Stomach (tissue), 9 donors: ENCODE results near the gene EHBP1L1. TPM values are rescaled to one million over a fixed set of nuclear protein-coding genes. Genes with fewer than 3 reads are reported as not detected.
A peak's percentile ranks its signal among the peaks of the same experiment; 100 is the strongest.

Source experiments
- DNase-seq, 2 donors: peaks; one replicate each; pipeline versions ENCODE4 v3.0.0 to v3.0.0-alpha.2; 2013 to 2019
- H3K27ac ChIP-seq, 5 donors: fragments of 200-600 bp in 4 of 5; sonication (generic) in 4 of 5; one replicate each; pipeline ENCODE4 v1.5.1; 2013 to 2019; ENCODE audit warnings: mild to moderate bottlenecking in 1 of 5, moderate library complexity in 1 of 5
- H3K27me3 ChIP-seq, 3 donors: fragments of 200-600 bp; sonication (generic); one replicate each; pipeline ENCODE4 v1.5.1; 2017 to 2019; ENCODE audit warnings: mixed run types in 1 of 3
- H3K36me3 ChIP-seq, 4 donors: fragments of 200-600 bp; sonication (generic); 1 replicate in 3 of 4; 2 replicates in 1 of 4; pipeline ENCODE4 v1.5.1; 2016 to 2019
- H3K4me1 ChIP-seq, 4 donors: fragments of 200-600 bp; sonication (generic); one replicate each; pipeline ENCODE4 v1.5.1; 2016 to 2019
- H3K4me3 ChIP-seq, 4 donors: fragments of 200-600 bp; sonication (generic) in 3 of 4; one replicate each; pipeline ENCODE4 v1.5.1; 2016 to 2019; ENCODE audit warnings: mild to moderate bottlenecking in 1 of 4
- H3K9me3 ChIP-seq, 4 donors: fragments of 200-600 bp; sonication (generic); one replicate each; pipeline ENCODE4 v1.5.1; 2016 to 2019
- CTCF ChIP-seq, 7 experiments: fragments of 450-650 bp in 4 of 7; fragments of 200-600 bp in 3 of 7; sonication (generic) in 3 of 7; IDR thresholded peaks; one replicate each; pipeline ENCODE4 v1.5.1; 2016 to 2019; ENCODE audit warnings: antibody characterized with exemption in 7 of 7, control low read depth in 2 of 7, mild to moderate bottlenecking in 1 of 7
- EP300 ChIP-seq: sonication (generic); formaldehyde crosslinking; IDR thresholded peaks from one replicate; pipeline ENCODE4 v1.6.1; 2017; ENCODE audit warnings: antibody characterized with exemption
- POLR2A ChIP-seq, 4 donors: fragments of 450-650 bp; IDR thresholded peaks; one replicate each; pipeline ENCODE4 v1.6.1; 2016; ENCODE audit warnings: antibody characterized with exemption in 4 of 4, control low read depth in 2 of 4, mild to moderate bottlenecking in 1 of 4, moderate library complexity in 1 of 4
- POLR2AphosphoS5 ChIP-seq, 3 donors: sonication (generic); formaldehyde crosslinking; IDR thresholded peaks; one replicate each; pipeline ENCODE4 v1.6.1; 2016; ENCODE audit warnings: antibody characterized with exemption in 3 of 3
- WGBS, 5 donors: extraction: QIAGEN DNeasy Blood & Tissue Kit in 3 of 5; methylation state at CpG; one replicate each; pipeline versions ENCODE4 v1.1.5 to v1.1.7; 2013 to 2018; 5-methylcytosine and 5-hydroxymethylcytosine counted together
- intact Hi-C: fragments of 100-400 bp; cut with DNase I; formaldehyde crosslinking; loops from one replicate; pipeline ENCODE4 v1.15.1; 2023; ENCODE audit warnings: low total_unique reads
- polyA plus RNA-seq, 3 donors: library from polyadenylated mRNA; stranded (reverse); fragments of 200-250 nt; gene quantifications; one replicate each; pipeline ENCODE4 v1.2.3, GENCODE V29; 2013
- total RNA-seq, 5 donors: library from RNA; depleted of rRNA; stranded (reverse); fragments of >200 nt; gene quantifications; one replicate each; pipeline versions ENCODE4 v1.1.0 to v1.2.3, GENCODE V29; 2014 to 2016
- donor health status: healthy with polysubstance abuse.
- donor health status: Bipolar disorder and iron deficiency.
- donor health status: healthy.

The EHBP1L1 gene
- total and polyA plus RNA-seq, 8 donors, result 28.0 to 200 (median 89.4) TPM

DNA sequence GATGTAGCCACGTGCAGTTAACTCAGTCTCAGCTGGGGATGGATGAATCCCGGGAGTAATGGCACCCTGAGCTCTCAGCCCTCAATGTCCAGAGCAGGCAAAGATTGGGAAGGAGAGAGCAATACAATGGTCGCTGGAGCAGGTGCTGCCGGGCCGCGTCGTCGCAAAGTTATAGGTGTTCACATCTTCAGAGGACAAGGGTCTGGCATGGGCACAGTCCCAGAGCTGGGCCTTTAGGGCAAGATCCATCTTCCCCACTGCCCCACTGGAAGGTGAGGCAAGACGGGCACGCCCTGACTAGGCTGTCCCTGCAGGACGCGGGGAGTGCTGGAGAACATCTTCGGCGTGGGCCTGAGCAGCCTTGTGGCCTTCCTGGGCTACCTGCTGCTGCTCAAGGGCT lies 47.3 kb downstream of the EHBP1L1 start:
- DNase-seq, result no peak
- Histone ChIP-seq H3K4me1 (peaks cover 0 to 22% (median 6%) of the 10 kb centered on the region in 4 donors), H3K36me3 (peaks cover 70 to 100% (median 99%) of the 10 kb centered on the region in 4 donors), H3K27me3 (no peaks in the 10 kb centered on the region), H3K4me3 (no peak overlapping the region), H3K27ac (no peak overlapping the region), H3K9me3 (no peaks in the 10 kb centered on the region)
- TF ChIP-seq POLR2A (IDR thresholded peaks at IDR 0.05), result no peak
- no peak for TF ChIP-seq CTCF (IDR thresholded peaks at IDR 0.05)
- TF ChIP-seq EP300, result no peak
- no peak for TF ChIP-seq POLR2AphosphoS5 (IDR thresholded peaks at IDR 0.05)
- intact Hi-C loops, result loop anchor here (10.0 kb wide), 1 partner anchor 82 kb away; no protein-coding TSS in a partner anchor
- 88 to 94% (median 92%) methylated on average over 8 to 14 of the region's 14 CpGs for WGBS, 5 donors

DNA sequence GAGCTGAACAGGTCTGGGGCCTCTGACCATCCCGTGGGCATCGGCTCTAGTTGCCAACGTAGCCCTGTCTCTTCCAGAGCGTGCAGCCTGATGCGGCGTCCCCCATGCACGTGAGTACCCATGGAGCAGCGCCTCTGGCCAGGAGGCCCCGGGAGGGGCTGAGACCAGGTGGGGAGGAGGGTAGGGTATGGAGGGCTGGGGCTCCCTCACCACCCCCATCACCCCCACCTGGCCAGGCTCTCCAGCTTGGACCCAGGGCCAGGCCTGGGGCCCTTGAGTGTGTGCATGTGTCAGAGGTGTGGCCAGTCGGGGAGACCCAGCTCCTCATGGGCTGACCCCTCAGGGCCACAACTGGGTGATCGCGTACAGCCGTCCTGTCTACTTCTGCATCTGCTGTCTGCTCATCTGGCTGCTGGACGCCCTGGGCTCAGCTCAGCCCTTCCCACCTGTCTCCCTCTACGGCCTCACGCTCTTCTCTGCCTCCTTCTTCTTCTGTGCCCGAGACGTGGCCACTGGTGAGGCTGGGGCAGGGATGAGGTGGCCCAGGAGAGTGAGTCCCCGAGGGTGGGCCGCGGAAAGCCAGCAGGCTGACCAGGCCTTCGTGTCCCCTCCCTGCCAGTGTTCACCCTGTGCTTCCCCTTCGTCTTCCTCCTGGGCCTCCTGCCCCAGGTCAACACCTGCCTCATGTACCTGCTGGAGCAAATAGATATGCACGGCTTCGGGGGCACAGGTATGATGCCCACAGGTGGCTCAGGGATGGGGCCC lies 48.2 kb downstream of the EHBP1L1 start:
- 91 to 95% (median 93%) methylated on average over 21 to 25 of the region's 25 CpGs for WGBS, 5 donors
- TF ChIP-seq POLR2AphosphoS5 (IDR thresholded peaks at IDR 0.05) (no peak), POLR2A (IDR thresholded peaks at IDR 0.05) (no peak), CTCF (IDR thresholded peaks at IDR 0.05) (no peak), EP300 (no peak)
- no peaks in the 10 kb centered on the region for H3K9me3 ChIP-seq
- H3K27me3 ChIP-seq, result no peaks in the 10 kb centered on the region
- H3K4me1 ChIP-seq, result peaks cover 0 to 14% (median 6%) of the 10 kb centered on the region in 4 donors
- DNase-seq, result no peak
- intact Hi-C loops, result loop anchor here (10.0 kb wide), 1 partner anchor 81 kb away; no protein-coding TSS in a partner anchor
- H3K36me3 ChIP-seq, result peaks cover 72 to 100% (median 99%) of the 10 kb centered on the region in 4 donors
- no peak overlapping the region for H3K27ac ChIP-seq
- H3K4me3 ChIP-seq, result no peak overlapping the region

DNA sequence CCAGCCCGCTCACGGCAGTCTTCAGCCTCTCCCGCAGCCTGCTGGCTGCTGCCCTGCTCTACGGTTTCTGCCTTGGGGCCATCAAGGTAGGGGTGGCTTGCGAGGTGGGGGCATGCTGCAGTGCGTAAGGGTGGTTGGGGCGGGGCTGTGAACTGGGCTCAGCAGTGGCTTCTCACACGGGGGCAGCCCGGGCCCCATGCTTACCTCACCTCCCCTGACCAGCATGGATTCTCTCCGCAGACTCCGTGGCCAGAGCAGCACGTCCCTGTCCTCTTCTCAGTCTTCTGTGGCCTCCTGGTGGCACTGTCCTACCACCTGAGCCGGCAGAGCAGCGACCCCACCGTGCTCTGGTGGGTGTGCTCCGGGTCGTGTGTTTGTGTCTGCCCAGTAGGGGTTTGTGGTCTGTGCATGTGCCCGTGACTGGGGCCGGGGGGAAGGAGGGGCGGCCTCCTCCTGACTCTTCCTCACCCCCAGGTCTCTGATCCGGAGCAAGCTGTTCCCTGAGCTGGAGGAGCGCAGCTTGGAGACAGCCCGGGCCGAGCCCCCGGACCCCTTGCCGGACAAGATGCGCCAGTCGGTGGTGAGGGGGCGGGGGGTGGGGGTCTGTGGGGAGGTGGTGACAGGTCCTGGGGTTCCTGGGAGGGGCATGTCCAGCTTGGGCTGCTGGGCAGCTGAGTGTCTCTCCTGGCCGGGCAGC lies 49.2 kb downstream of the EHBP1L1 start:
- Histone ChIP-seq H3K4me1 (peaks cover 0 to 12% (median 4%) of the 10 kb centered on the region in 4 donors), H3K27me3 (no peaks in the 10 kb centered on the region), H3K4me3 (no peak overlapping the region), H3K9me3 (no peaks in the 10 kb centered on the region), H3K27ac (no peak overlapping the region), H3K36me3 (peaks cover 72 to 100% (median 99%) of the 10 kb centered on the region in 4 donors)
- WGBS, 5 donors, result 83 to 92% (median 86%) methylated on average over 9 to 30 of the region's 30 CpGs
- intact Hi-C loops, result loop anchor here (10.0 kb wide), 1 partner anchor 80 kb away; no protein-coding TSS in a partner anchor
- TF ChIP-seq EP300, result no peak
- no peak for TF ChIP-seq POLR2A (IDR thresholded peaks at IDR 0.05)
- TF ChIP-seq POLR2AphosphoS5 (IDR thresholded peaks at IDR 0.05), result no peak
- TF ChIP-seq CTCF (IDR thresholded peaks at IDR 0.05), result no peak
- no peak for DNase-seq

- H3K36me3 ChIP-seq, result peaks cover 72 to 100% (median 99%) of the 10 kb centered on the region in 4 donors
Observed at GRCh38 chr11:65625628-65626342, 49.9 kb downstream of the EHBP1L1 start.

More at GRCh38 chr11:65625628-65626342, 49.9 kb downstream of the EHBP1L1 start:
- Histone ChIP-seq H3K9me3 (no peaks in the 10 kb centered on the region), H3K27ac (no peak overlapping the region), H3K4me3 (no peak overlapping the region), H3K27me3 (no peaks in the 10 kb centered on the region), H3K4me1 (peaks cover 0 to 12% (median 4%) of the 10 kb centered on the region in 4 donors)
- intact Hi-C loops, result loop anchor here (10.0 kb wide), 1 partner anchor 79 kb away; no protein-coding TSS in a partner anchor
- WGBS, 5 donors, result 55 to 66% (median 57%) methylated on average over 22 to 30 of the region's 30 CpGs
- peak in 5 of 7 experiments; percentile 51 to 80 (median 70) for TF ChIP-seq CTCF (IDR thresholded peaks at IDR 0.05)
- TF ChIP-seq EP300, result no peak
- peak in 1 of 3 donors; percentile 54 for TF ChIP-seq POLR2AphosphoS5 (IDR thresholded peaks at IDR 0.05)
- DNase-seq, result peak; percentile 76 to 83
